HepG2 (cell line): ENCODE results near the gene WDR62. TPM values are rescaled to one million over a fixed set of nuclear protein-coding genes. Genes with fewer than 3 reads are reported as not detected.

Experiments
- CHD2 ChIP-seq: IDR thresholded peaks from 2 replicates; pipeline ENCODE4 v1.6.1; 2011; ENCODE audit warnings: low read depth, low read length, improper control_type of control experiment
- CREB1 ChIP-seq, 2 experiments: fragments of 450-650 bp in 1 of 2; IDR thresholded peaks; 2 replicates each; pipeline ENCODE4 v1.6.1; 2016 to 2017; ENCODE audit warnings: control low read depth in 1 of 2, mild to moderate bottlenecking in 1 of 2, missing compliant biosample characterization in 1 of 2, missing genetic modification characterization in 1 of 2
- GATAD1 ChIP-seq: IDR thresholded peaks from 2 replicates; pipeline ENCODE4 v1.6.1; 2016; ENCODE audit warnings: missing genetic modification reagents, missing compliant biosample characterization
- HDAC6 ChIP-seq: fragments of 200-600 bp; sonication (generic); IDR thresholded peaks from 2 replicates; pipeline ENCODE4 v1.7.0; 2017; ENCODE audit warnings: mild to moderate bottlenecking, antibody characterized with exemption, low read length, low read depth
- NR2F2 ChIP-seq: IDR thresholded peaks from 2 replicates; pipeline ENCODE4 v1.6.1; 2012; ENCODE audit warnings: low read depth, inconsistent platforms, borderline replicate concordance
- PAX8 ChIP-seq: sonication (generic); formaldehyde crosslinking; IDR thresholded peaks from 2 replicates; pipeline ENCODE4 v1.8.0; 2022; ENCODE audit warnings: mild to moderate bottlenecking, missing genetic modification reagents, borderline replicate concordance
- ZNF20 ChIP-seq: sonication (generic); formaldehyde crosslinking; IDR thresholded peaks from 2 replicates; pipeline ENCODE4 v1.4.0; 2020; ENCODE audit warnings: mild to moderate bottlenecking, moderate library complexity, missing genetic modification reagents
- ZNF3 ChIP-seq: IDR thresholded peaks from 2 replicates; pipeline ENCODE4 v1.7.0; 2017; ENCODE audit warnings: inconsistent platforms
- ZNF354B ChIP-seq: sonication (generic); formaldehyde crosslinking; IDR thresholded peaks from 2 replicates; pipeline ENCODE4 v1.8.0; 2022; ENCODE audit warnings: mild to moderate bottlenecking, missing genetic modification reagents
- ZNF564 ChIP-seq: sonication (generic); formaldehyde crosslinking; IDR thresholded peaks from 2 replicates; pipeline ENCODE4 v1.8.1; 2023; ENCODE audit warnings: mild to moderate bottlenecking, missing genetic modification reagents
- ZNF788 ChIP-seq: sonication (generic); formaldehyde crosslinking; IDR thresholded peaks from 2 replicates; pipeline ENCODE4 v1.5.0; 2020; ENCODE audit warnings: mild to moderate bottlenecking, missing genetic modification reagents, borderline replicate concordance
- ZNF879 ChIP-seq: sonication (generic); formaldehyde crosslinking; IDR thresholded peaks from 2 replicates; pipeline ENCODE4 v1.8.1; 2023; ENCODE audit warnings: missing genetic modification reagents
- polyA plus RNA-seq, 8 experiments: library from polyadenylated mRNA; depleted of rRNA in 3 of 8; stranded (reverse) in 7 of 8; unstranded in 1 of 8; fragments of >200 nt; fragmentation: Illumina TruSeq in 4 of 8; extraction: Trizol in 4 of 8; gene quantifications; 2 replicates each; pipeline versions ENCODE4 v1.2.1 to v1.2.3, GENCODE V29; 2011 to 2016; ENCODE audit warnings: low read depth in 4 of 8, missing spikeins in 1 of 8, mixed read lengths in 1 of 8; ENCODE audit not compliant: insufficient read depth in 1 of 8
- total RNA-seq, 5 experiments: library from RNA; depleted of rRNA; stranded (reverse); fragments of >200 nt; fragmentation: Illumina TruSeq; extraction: Trizol; gene quantifications; 2 replicates each; pipeline ENCODE4 v1.2.3, GENCODE V29; 2016; ENCODE audit warnings: low read depth in 1 of 5
- TF ChIP-seq, protein P1 (sequence below): sonication (generic); formaldehyde crosslinking; IDR thresholded peaks from 2 replicates; pipeline ENCODE4 v1.5.0; 2020; ENCODE audit warnings: mild to moderate bottlenecking, missing genetic modification reagents
- TF ChIP-seq, protein P2 (sequence below): IDR thresholded peaks from 2 replicates; pipeline ENCODE4 v1.6.1; 2016; ENCODE audit warnings: missing compliant biosample characterization, missing genetic modification reagents, borderline replicate concordance
- TF ChIP-seq, protein P3 (sequence below): IDR thresholded peaks from 2 replicates; pipeline ENCODE4 v1.4.0; 2020; ENCODE audit warnings: mild to moderate bottlenecking, missing genetic modification reagents
- TF ChIP-seq, protein P4 (sequence below): sonication (generic); formaldehyde crosslinking; IDR thresholded peaks from 2 replicates; pipeline ENCODE4 v1.8.0; 2022; ENCODE audit warnings: mild to moderate bottlenecking, missing genetic modification reagents; ENCODE audit not compliant: insufficient replicate concordance

The WDR62 gene
- total and polyA plus RNA-seq, 2 of the 13 experiments (the other 11 are each of a cell fraction or from before 2014, with no cell fraction given), result 5.8 to 12.5 TPM

DNA sequence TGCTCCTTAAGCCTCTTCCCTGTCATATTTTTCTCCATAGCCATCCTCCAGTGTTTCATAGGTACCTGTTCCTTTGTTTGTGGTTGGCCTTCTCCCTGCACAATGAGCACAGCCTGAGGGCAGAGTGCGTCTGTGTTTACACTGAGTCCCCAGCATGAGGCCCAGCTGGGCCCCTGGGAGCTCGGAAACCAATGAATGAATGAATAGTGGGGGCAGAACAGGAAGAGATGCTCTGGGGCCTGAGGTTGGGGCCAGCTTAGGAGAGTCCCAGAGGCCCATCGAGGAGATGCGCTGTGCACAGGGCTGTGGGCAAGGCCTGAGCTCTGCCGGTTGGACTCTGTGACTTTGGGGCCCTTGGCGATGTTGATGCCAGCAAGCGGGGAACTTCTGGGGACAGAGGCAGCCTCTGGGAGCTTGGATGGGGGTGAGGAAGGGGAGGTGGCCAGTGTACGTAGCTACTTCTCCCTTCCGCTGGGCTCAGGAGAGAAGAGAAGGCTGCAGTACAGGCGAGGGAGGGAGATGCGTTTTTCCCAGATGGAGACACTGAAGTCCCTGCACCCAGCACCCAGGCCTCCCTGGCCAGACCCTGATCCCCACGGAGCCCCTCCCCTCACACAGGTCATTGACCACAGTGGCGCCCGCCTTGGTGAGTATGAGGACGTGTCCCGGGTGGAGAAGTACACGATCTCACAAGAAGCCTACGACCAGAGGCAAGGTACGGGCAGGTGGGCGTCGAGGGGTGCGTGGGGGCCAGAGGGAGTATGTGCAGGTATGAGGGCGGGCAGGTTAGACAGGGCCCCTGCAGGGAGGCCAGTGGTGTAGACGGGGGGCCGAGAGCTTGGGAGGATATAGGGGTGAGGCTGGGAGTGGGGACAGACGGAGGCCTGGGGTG, 65.6 kb downstream of the WDR62 start (continued):
- TF ChIP-seq GATAD1 (CRISPR knock-in tag), result peak; percentile 75
- TF ChIP-seq, protein P1, sequence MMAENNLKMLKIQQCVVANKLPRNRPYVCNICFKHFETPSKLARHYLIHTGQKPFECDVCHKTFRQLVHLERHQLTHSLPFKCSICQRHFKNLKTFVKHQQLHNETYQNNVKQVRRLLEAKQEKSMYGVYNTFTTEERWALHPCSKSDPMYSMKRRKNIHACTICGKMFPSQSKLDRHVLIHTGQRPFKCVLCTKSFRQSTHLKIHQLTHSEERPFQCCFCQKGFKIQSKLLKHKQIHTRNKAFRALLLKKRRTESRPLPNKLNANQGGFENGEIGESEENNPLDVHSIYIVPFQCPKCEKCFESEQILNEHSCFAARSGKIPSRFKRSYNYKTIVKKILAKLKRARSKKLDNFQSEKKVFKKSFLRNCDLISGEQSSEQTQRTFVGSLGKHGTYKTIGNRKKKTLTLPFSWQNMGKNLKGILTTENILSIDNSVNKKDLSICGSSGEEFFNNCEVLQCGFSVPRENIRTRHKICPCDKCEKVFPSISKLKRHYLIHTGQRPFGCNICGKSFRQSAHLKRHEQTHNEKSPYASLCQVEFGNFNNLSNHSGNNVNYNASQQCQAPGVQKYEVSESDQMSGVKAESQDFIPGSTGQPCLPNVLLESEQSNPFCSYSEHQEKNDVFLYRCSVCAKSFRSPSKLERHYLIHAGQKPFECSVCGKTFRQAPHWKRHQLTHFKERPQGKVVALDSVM, result peak; percentile 63; the same call in 1 of the 2 replicates
- TF ChIP-seq ZNF3 (CRISPR knock-in tag), result no peak
- TF ChIP-seq CHD2, result no peak
- TF ChIP-seq ZNF879, result no peak; the same call in 1 of the 2 replicates
- TF ChIP-seq ZNF354B (CRISPR knock-in tag), result 0 out of 2 replicates have a peak, but pooled peaks have one; percentile 70
- peak; percentile 61; the same call in 1 of the 2 replicates for TF ChIP-seq NR2F2
- TF ChIP-seq ZNF788, result peak; percentile 93; the same call in 1 of the 2 replicates
- peak; percentile 86 for TF ChIP-seq ZNF564 (CRISPR knock-in tag)
- peak; percentile 70; the same call in 1 of the 2 replicates for TF ChIP-seq PAX8 (CRISPR knock-in tag)
- TF ChIP-seq, protein P2, sequence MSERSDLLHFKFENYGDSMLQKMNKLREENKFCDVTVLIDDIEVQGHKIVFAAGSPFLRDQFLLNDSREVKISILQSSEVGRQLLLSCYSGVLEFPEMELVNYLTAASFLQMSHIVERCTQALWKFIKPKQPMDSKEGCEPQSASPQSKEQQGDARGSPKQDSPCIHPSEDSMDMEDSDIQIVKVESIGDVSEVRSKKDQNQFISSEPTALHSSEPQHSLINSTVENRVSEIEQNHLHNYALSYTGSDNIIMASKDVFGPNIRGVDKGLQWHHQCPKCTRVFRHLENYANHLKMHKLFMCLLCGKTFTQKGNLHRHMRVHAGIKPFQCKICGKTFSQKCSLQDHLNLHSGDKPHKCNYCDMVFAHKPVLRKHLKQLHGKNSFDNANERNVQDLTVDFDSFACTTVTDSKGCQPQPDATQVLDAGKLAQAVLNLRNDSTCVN (CRISPR knock-in tag), result no peak
- TF ChIP-seq, protein P3, sequence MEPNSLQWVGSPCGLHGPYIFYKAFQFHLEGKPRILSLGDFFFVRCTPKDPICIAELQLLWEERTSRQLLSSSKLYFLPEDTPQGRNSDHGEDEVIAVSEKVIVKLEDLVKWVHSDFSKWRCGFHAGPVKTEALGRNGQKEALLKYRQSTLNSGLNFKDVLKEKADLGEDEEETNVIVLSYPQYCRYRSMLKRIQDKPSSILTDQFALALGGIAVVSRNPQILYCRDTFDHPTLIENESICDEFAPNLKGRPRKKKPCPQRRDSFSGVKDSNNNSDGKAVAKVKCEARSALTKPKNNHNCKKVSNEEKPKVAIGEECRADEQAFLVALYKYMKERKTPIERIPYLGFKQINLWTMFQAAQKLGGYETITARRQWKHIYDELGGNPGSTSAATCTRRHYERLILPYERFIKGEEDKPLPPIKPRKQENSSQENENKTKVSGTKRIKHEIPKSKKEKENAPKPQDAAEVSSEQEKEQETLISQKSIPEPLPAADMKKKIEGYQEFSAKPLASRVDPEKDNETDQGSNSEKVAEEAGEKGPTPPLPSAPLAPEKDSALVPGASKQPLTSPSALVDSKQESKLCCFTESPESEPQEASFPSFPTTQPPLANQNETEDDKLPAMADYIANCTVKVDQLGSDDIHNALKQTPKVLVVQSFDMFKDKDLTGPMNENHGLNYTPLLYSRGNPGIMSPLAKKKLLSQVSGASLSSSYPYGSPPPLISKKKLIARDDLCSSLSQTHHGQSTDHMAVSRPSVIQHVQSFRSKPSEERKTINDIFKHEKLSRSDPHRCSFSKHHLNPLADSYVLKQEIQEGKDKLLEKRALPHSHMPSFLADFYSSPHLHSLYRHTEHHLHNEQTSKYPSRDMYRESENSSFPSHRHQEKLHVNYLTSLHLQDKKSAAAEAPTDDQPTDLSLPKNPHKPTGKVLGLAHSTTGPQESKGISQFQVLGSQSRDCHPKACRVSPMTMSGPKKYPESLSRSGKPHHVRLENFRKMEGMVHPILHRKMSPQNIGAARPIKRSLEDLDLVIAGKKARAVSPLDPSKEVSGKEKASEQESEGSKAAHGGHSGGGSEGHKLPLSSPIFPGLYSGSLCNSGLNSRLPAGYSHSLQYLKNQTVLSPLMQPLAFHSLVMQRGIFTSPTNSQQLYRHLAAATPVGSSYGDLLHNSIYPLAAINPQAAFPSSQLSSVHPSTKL (CRISPR knock-in tag), result peak; percentile 73; the same call in 1 of the 2 replicates
- no peak for TF ChIP-seq HDAC6
- TF ChIP-seq CREB1 (IDR thresholded peaks at IDR 0.05), result no peak
- peak; percentile 61 for TF ChIP-seq CREB1 (CRISPR knock-in tag; IDR thresholded peaks at IDR 0.05)
- TF ChIP-seq, protein P4, sequence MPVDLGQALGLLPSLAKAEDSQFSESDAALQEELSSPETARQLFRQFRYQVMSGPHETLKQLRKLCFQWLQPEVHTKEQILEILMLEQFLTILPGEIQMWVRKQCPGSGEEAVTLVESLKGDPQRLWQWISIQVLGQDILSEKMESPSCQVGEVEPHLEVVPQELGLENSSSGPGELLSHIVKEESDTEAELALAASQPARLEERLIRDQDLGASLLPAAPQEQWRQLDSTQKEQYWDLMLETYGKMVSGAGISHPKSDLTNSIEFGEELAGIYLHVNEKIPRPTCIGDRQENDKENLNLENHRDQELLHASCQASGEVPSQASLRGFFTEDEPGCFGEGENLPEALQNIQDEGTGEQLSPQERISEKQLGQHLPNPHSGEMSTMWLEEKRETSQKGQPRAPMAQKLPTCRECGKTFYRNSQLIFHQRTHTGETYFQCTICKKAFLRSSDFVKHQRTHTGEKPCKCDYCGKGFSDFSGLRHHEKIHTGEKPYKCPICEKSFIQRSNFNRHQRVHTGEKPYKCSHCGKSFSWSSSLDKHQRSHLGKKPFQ (CRISPR knock-in tag), result no peak
- 0 out of 2 replicates have a peak, but pooled peaks have one; percentile 57 for TF ChIP-seq ZNF20 (CRISPR knock-in tag)
